Measurements from ENCODE around the gene ETFRF1. TPM values are rescaled to one million over a fixed set of nuclear protein-coding genes. Genes with fewer than 3 reads are reported as not detected.

Gene ETFRF1
- total and polyA plus RNA-seq, 2 experiments from 2014 or later: 35.2 to 48.3 TPM

GRCh38 chr12:25250744-25251730 lies 56.0 kb downstream of the ETFRF1 start, which contains the start of gene KRAS:
Gene KRAS (minus strand): TSS chr12:25250929.
- H3K27me3 ChIP-seq: no peaks in the 10 kb centered on the region
- no peak for TF ChIP-seq CTCF (IDR thresholded peaks at IDR 0.05; ENCODE audit: poor library complexity)
- no peak for TF ChIP-seq EZH2 (IDR thresholded peaks at IDR 0.05; ENCODE audit: borderline replicate concordance)
- no peak for TF ChIP-seq EZH2phosphoT487 (IDR thresholded peaks at IDR 0.05; ENCODE audit: low read depth, severe bottlenecking, unreplicated experiment)
- peaks cover 28% of the 10 kb centered on the region for H3K4me1 ChIP-seq (ENCODE audit: insufficient read depth)
- H3K36me3 ChIP-seq (replicated peaks; ENCODE audit: insufficient read depth, low read depth): no peaks in the 10 kb centered on the region
- H3K4me2 ChIP-seq: peak within 1 kb of the TSS; percentile 78
- peak within 1 kb of the TSS; percentile 97 for H3K27ac ChIP-seq
- H3K9me3 ChIP-seq (ENCODE audit: low read depth): no peaks in the 10 kb centered on the region
- H3K79me2 ChIP-seq: peaks cover 41% of the 10 kb centered on the region
- 2% methylated on average over 70 of the region's 105 CpGs for WGBS (ENCODE audit: low lambda C conversion rate, missing lambda C conversion rate)
- peaks cover 5% of the 10 kb centered on the region for H4K20me1 ChIP-seq (ENCODE audit: insufficient read depth, poor library complexity, severe bottlenecking)
- no peaks in the 10 kb centered on the region for H3K9me2 ChIP-seq (replicated peaks; ENCODE audit: insufficient read depth)
- H2AFZ ChIP-seq: peak within 1 kb of the TSS; percentile 75
- H3K4me3 ChIP-seq: peak within 1 kb of the TSS; percentile 79
- DNase-seq (ENCODE audit: low spot score): peak; percentile 99

DNA sequence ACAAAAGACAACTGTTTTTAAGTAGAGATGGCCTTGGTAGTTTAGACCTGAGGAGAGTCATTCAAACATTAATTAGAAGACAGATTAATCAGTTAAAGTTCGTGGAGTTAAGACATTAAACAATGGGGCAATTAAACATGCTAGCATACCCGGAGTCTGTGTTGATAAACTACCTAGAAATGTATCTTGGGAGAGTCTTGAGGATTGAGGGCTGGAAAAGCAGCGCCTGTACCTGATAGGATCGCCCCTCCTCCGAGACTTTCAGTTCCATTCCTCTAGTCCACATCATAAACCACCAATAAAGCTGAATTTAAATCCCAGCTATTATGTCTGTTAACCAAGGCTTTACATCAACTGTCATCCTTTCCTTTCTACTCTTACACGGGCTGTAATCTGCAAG lies 56.7 kb downstream of the ETFRF1 start:
- peak overlapping the region; percentile 40 for H3K4me3 ChIP-seq
- DNase-seq (ENCODE audit: low spot score): no peak
- peak overlapping the region; percentile 88 for H3K27ac ChIP-seq
- no peaks in the 10 kb centered on the region for H3K9me3 ChIP-seq (ENCODE audit: low read depth)
- peak overlapping the region; percentile 75 for H2AFZ ChIP-seq
- H3K79me2 ChIP-seq: peaks cover 34% of the 10 kb centered on the region
- H3K4me1 ChIP-seq (ENCODE audit: insufficient read depth): peaks cover 35% of the 10 kb centered on the region
- no peak for TF ChIP-seq CTCF (IDR thresholded peaks at IDR 0.05; ENCODE audit: poor library complexity)
- TF ChIP-seq EZH2 (IDR thresholded peaks at IDR 0.05; ENCODE audit: borderline replicate concordance): no peak
- no peak for TF ChIP-seq EZH2phosphoT487 (IDR thresholded peaks at IDR 0.05; ENCODE audit: low read depth, severe bottlenecking, unreplicated experiment)
- H3K36me3 ChIP-seq (replicated peaks; ENCODE audit: insufficient read depth, low read depth): no peaks in the 10 kb centered on the region
- 27% methylated on average over 6 of the region's 6 CpGs for WGBS (ENCODE audit: low lambda C conversion rate, missing lambda C conversion rate)
- no peaks in the 10 kb centered on the region for H3K9me2 ChIP-seq (replicated peaks; ENCODE audit: insufficient read depth)
- no peaks in the 10 kb centered on the region for H3K27me3 ChIP-seq
- H3K4me2 ChIP-seq: peak overlapping the region; percentile 78
- H4K20me1 ChIP-seq (ENCODE audit: insufficient read depth, poor library complexity, severe bottlenecking): peaks cover 5% of the 10 kb centered on the region

GRCh38 chr12:25252946-25253345 lies 57.9 kb downstream of the ETFRF1 start:
- Histone ChIP-seq H3K36me3 (replicated peaks; ENCODE audit: insufficient read depth, low read depth) (no peaks in the 10 kb centered on the region), H3K27ac (peak overlapping the region; percentile 88), H3K9me2 (replicated peaks; ENCODE audit: insufficient read depth) (no peaks in the 10 kb centered on the region), H2AFZ (no peak overlapping the region), H3K27me3 (no peaks in the 10 kb centered on the region), H3K4me3 (no peak overlapping the region), H3K4me1 (ENCODE audit: insufficient read depth) (peaks cover 42% of the 10 kb centered on the region), H4K20me1 (ENCODE audit: insufficient read depth, poor library complexity, severe bottlenecking) (peaks cover 5% of the 10 kb centered on the region), H3K4me2 (no peak overlapping the region), H3K79me2 (peaks cover 22% of the 10 kb centered on the region), H3K9me3 (ENCODE audit: low read depth) (no peaks in the 10 kb centered on the region)
- DNase-seq (ENCODE audit: low spot score): no peak
- 68% methylated on average over 3 of the region's 3 CpGs for WGBS (ENCODE audit: low lambda C conversion rate, missing lambda C conversion rate)
- TF ChIP-seq CTCF (IDR thresholded peaks at IDR 0.05; ENCODE audit: poor library complexity): no peak
- TF ChIP-seq EZH2 (IDR thresholded peaks at IDR 0.05; ENCODE audit: borderline replicate concordance): no peak
- no peak for TF ChIP-seq EZH2phosphoT487 (IDR thresholded peaks at IDR 0.05; ENCODE audit: low read depth, severe bottlenecking, unreplicated experiment)

All from hepatocyte (in vitro differentiated cells).